Measurements from ENCODE around the gene ZNF563. TPM values are rescaled to one million over a fixed set of nuclear protein-coding genes. Genes with fewer than 3 reads are reported as not detected.

The ZNF563 gene
- polyA plus RNA-seq, 2 of the 4 experiments (the other 2 are of a cell fraction), result not detected

GRCh38 chr19:12353375-12353774 is 19.9 kb upstream of the ZNF563 start:
- no peak for FAIRE-seq

GRCh38 chr19:12350890-12351197 is 17.4 kb upstream of the ZNF563 start:
- TF ChIP-seq HDAC2 (IDR thresholded peaks at IDR 0.05) (no peak), MAFK (IDR thresholded peaks at IDR 0.05; ENCODE audit: partially characterized antibody) (no peak), HES2 (IDR thresholded peaks at IDR 0.05) (no peak), EHMT2 (IDR thresholded peaks at IDR 0.05; ENCODE audit: low read depth) (no peak), ESRRA (IDR thresholded peaks at IDR 0.05; ENCODE audit: borderline replicate concordance, low read length) (no peak), HEYL (CRISPR knock-in tag; IDR thresholded peaks at IDR 0.05) (no peak), FOXS1 (CRISPR knock-in tag; IDR thresholded peaks at IDR 0.05) (no peak), NR3C1 (IDR thresholded peaks at IDR 0.05) (no peak)
- Histone ChIP-seq H3K27ac (no peak overlapping the region), H3K4me2 (no peak overlapping the region), H3K4me1 (no peaks in the 10 kb centered on the region), H3K4me3 (no peak overlapping the region), H3K9me3 (peaks cover 11% of the 10 kb centered on the region; the same call in 2 of the 3 replicates)
- POLR2A ChIA-PET, result no interaction called here
- no peak for FAIRE-seq
- no peak for DNase-seq (ENCODE audit: low read depth in 1 of 2, low spot score in 1 of 2)
- WGBS (ENCODE audit: missing lambda C conversion rate), result 12% methylated on average over 5 of the region's 5 CpGs
- no peak for ATAC-seq
- CTCF ChIA-PET, result no interaction called here

More at GRCh38 chr19:12353375-12353774, 19.9 kb upstream of the ZNF563 start:
- Histone ChIP-seq H3K4me2 (no peak overlapping the region), H3K4me1 (no peaks in the 10 kb centered on the region), H3K9me3 (peaks cover 9% of the 10 kb centered on the region; the same call in 1 of the 3 replicates), H3K4me3 (no peak overlapping the region), H3K27ac (no peak overlapping the region)
- WGBS (ENCODE audit: missing lambda C conversion rate), result 11% methylated on average over 4 of the region's 4 CpGs
- no peak for TF ChIP-seq JUNB (IDR thresholded peaks at IDR 0.05)
- TF ChIP-seq FOSB (CRISPR knock-in tag; IDR thresholded peaks at IDR 0.05), result no peak
- no peak for TF ChIP-seq ATOH8 (CRISPR knock-in tag; IDR thresholded peaks at IDR 0.05; ENCODE audit: low read depth)
- CTCF ChIA-PET, result no interaction called here
- no peak for DNase-seq (ENCODE audit: low read depth in 1 of 2, low spot score in 1 of 2)
- ATAC-seq, result no peak
- POLR2A ChIA-PET, result no interaction called here

GRCh38 chr19:12350185-12350889 is 16.9 kb upstream of the ZNF563 start:
- FAIRE-seq (no peak), DNase-seq (ENCODE audit: low read depth in 1 of 2, low spot score in 1 of 2) (no peak), ATAC-seq (no peak)
- H3K4me3 ChIP-seq, result no peak overlapping the region
- H3K4me1 ChIP-seq, result no peaks in the 10 kb centered on the region
- ChIA-PET CTCF (no interaction called here), POLR2A (no interaction called here)
- no peak overlapping the region for H3K4me2 ChIP-seq
- H3K27ac ChIP-seq, result no peak overlapping the region
- peaks cover 11% of the 10 kb centered on the region; the same call in 2 of the 3 replicates for H3K9me3 ChIP-seq
- TF ChIP-seq MAFK (IDR thresholded peaks at IDR 0.05; ENCODE audit: partially characterized antibody), result no peak
- TF ChIP-seq MAX (IDR thresholded peaks at IDR 0.05), result no peak
- TF ChIP-seq KDM5A (IDR thresholded peaks at IDR 0.05), result no peak
- TF ChIP-seq GATA3 (IDR thresholded peaks at IDR 0.05; ENCODE audit: borderline replicate concordance), result no peak
- no peak for TF ChIP-seq USF2 (IDR thresholded peaks at IDR 0.05)
- no peak for TF ChIP-seq TFCP2L1 (CRISPR knock-in tag; IDR thresholded peaks at IDR 0.05)
- no peak for TF ChIP-seq EP300 (IDR thresholded peaks at IDR 0.05)
- TF ChIP-seq PHF8 (IDR thresholded peaks at IDR 0.05; ENCODE audit: borderline replicate concordance, low read depth), result no peak
- 49% methylated on average over 8 of the region's 8 CpGs for WGBS (ENCODE audit: missing lambda C conversion rate)

GRCh38 chr19:12346896-12347295 is 13.5 kb upstream of the ZNF563 start:
- Histone ChIP-seq H3K4me1 (no peaks in the 10 kb centered on the region), H3K4me2 (no peak overlapping the region), H3K4me3 (no peak overlapping the region), H3K9me3 (peaks cover 11% of the 10 kb centered on the region; the same call in 2 of the 3 replicates), H3K27ac (no peak overlapping the region)
- ChIA-PET CTCF (no interaction called here), POLR2A (no interaction called here)
- ATAC-seq, result no peak
- FAIRE-seq, result no peak
- TF ChIP-seq FOXS1 (CRISPR knock-in tag; IDR thresholded peaks at IDR 0.05), result no peak
- no peak for TF ChIP-seq CEBPB (IDR thresholded peaks at IDR 0.05)
- 8% methylated on average over 2 of the region's 2 CpGs for WGBS (ENCODE audit: missing lambda C conversion rate)
- peak in 1 of 2 experiments; percentile 4 for DNase-seq (ENCODE audit: low read depth in 1 of 2, low spot score in 1 of 2)

Measured in A549 (cell line).